ENCODE measurements around the gene PNMA8A. TPM values are rescaled to one million over a fixed set of nuclear protein-coding genes. Genes with fewer than 3 reads are reported as not detected.
A peak's percentile ranks its signal among the peaks of the same experiment; 100 is the strongest.

The PNMA8A gene
- total RNA-seq, 4 donors from 2014 or later, result 0.38 TPM; not detected in 3

- intact Hi-C loops (cut with DNase I), result no loop called here
- Histone ChIP-seq H3K27me3 (peaks cover 0 to 46% (median 3%) of the 10 kb centered on the region in 4 donors), H3K27ac (no peak overlapping the region), H3K36me3 (no peaks in the 10 kb centered on the region), H3K4me3 (no peak overlapping the region), H3K4me1 (peaks cover 8 to 41% (median 21%) of the 10 kb centered on the region in 3 donors), H3K9me3 (no peaks in the 10 kb centered on the region)
- TF ChIP-seq POLR2A (IDR thresholded peaks at IDR 0.05), result no peak
- no peak for TF ChIP-seq CTCF (IDR thresholded peaks at IDR 0.05)
- WGBS, 2 donors, result 76 to 90% methylated on average over 6 of the region's 6 CpGs
- DNase-seq, result no peak
Observed at GRCh38 chr19:46496304-46496703, 24.9 kb upstream of the PNMA8A start.

GRCh38 chr19:46495786-46496099 lies 24.4 kb upstream of the PNMA8A start, which contains the start of gene PNMA8B:
Gene PNMA8B, minus strand, starts transcription at chr19:46495867. Its CDS starts 402 bp downstream, at chr19:46495465.
- H3K27ac ChIP-seq, result no peak within 1 kb of the TSS
- intact Hi-C loops (cut with DNase I), result no loop called here
- peak within 1 kb of the TSS in 3 of 4 donors; percentile 24 to 55 (median 38) for H3K4me3 ChIP-seq
- WGBS, 2 donors, result no CpG with 5 or more reads among the region's 29 CpGs
- H3K27me3 ChIP-seq, result peaks cover 0 to 51% (median 3%) of the 10 kb centered on the region in 4 donors
- no peaks in the 10 kb centered on the region for H3K36me3 ChIP-seq
- no peak for DNase-seq
- H3K9me3 ChIP-seq, result no peaks in the 10 kb centered on the region
- TF ChIP-seq CTCF (IDR thresholded peaks at IDR 0.05) (no peak), POLR2A (IDR thresholded peaks at IDR 0.05) (no peak)
- peaks cover 8 to 41% (median 21%) of the 10 kb centered on the region in 3 donors for H3K4me1 ChIP-seq

GRCh38 chr19:46494941-46495785 lies 23.8 kb upstream of the PNMA8A start:
- H3K4me1 ChIP-seq, result peaks cover 8 to 42% (median 22%) of the 10 kb centered on the region in 3 donors
- H3K4me3 ChIP-seq, result peak overlapping the region in 3 of 4 donors; percentile 24 to 55 (median 38)
- no peak for DNase-seq
- TF ChIP-seq POLR2A (IDR thresholded peaks at IDR 0.05) (no peak), CTCF (IDR thresholded peaks at IDR 0.05) (no peak)
- 69 to 75% methylated on average over 7 to 13 of the region's 49 CpGs for WGBS, 2 donors
- peaks cover 0 to 57% (median 3%) of the 10 kb centered on the region in 4 donors for H3K27me3 ChIP-seq
- H3K9me3 ChIP-seq, result no peaks in the 10 kb centered on the region
- intact Hi-C loops (cut with DNase I), result no loop called here
- no peaks in the 10 kb centered on the region for H3K36me3 ChIP-seq
- no peak overlapping the region for H3K27ac ChIP-seq

- Histone ChIP-seq H3K4me3 (peak overlapping the region in 3 of 4 donors; percentile 40 to 56 (median 52)), H3K9me3 (no peaks in the 10 kb centered on the region), H3K27ac (no peak overlapping the region), H3K27me3 (peaks cover 0 to 65% (median 4%) of the 10 kb centered on the region in 4 donors), H3K36me3 (no peaks in the 10 kb centered on the region), H3K4me1 (peaks cover 13 to 51% (median 30%) of the 10 kb centered on the region in 3 donors)
- WGBS, 2 donors, result 77 to 84% methylated on average over 50 to 67 of the region's 67 CpGs
- no peak for TF ChIP-seq POLR2A (IDR thresholded peaks at IDR 0.05)
- intact Hi-C loops (cut with DNase I), result no loop called here
- DNase-seq, result no peak
Observed at GRCh38 chr19:46494146-46494940, 23.0 kb upstream of the PNMA8A start.

GRCh38 chr19:46493236-46494145 lies 22.1 kb upstream of the PNMA8A start:
- H3K27me3 ChIP-seq, result peaks cover 3 to 74% (median 10%) of the 10 kb centered on the region in 4 donors
- peaks cover 15 to 56% (median 30%) of the 10 kb centered on the region in 3 donors for H3K4me1 ChIP-seq
- H3K36me3 ChIP-seq, result no peaks in the 10 kb centered on the region
- 50 to 80% methylated on average over 14 to 21 of the region's 92 CpGs for WGBS, 2 donors
- H3K27ac ChIP-seq, result peak overlapping the region; percentile 13 to 57 (median 48)
- TF ChIP-seq POLR2A (IDR thresholded peaks at IDR 0.05), result no peak
- no peak for TF ChIP-seq CTCF (IDR thresholded peaks at IDR 0.05)
- H3K4me3 ChIP-seq, result peak overlapping the region; percentile 22 to 56 (median 46)
- DNase-seq, result no peak
- intact Hi-C loops (cut with DNase I), result no loop called here
- no peaks in the 10 kb centered on the region for H3K9me3 ChIP-seq

All from esophagus squamous epithelium (tissue), 5 donors.